HG02885 (cell line): ENCODE data around the gene CEL.

Source experiments
- ATAC-seq: cut with Tn5 transposase; IDR thresholded peaks from one replicate; pipeline ENCODE4 v1.9.1; 2021; ENCODE audit warnings: mild to moderate bottlenecking; ENCODE audit not compliant: unreplicated experiment, poor library complexity

The CEL gene

GRCh38 chr9:133101356-133102189 lies 39.8 kb downstream of the CEL start:
- ATAC-seq, result no peak

- ATAC-seq, result no peak
Observed at GRCh38 chr9:133102190-133103021, 40.6 kb downstream of the CEL start.

GRCh38 chr9:133103183-133103986 lies 41.6 kb downstream of the CEL start:
- no peak for ATAC-seq

- ATAC-seq, result no peak
Observed at GRCh38 chr9:133103987-133104505, 42.3 kb downstream of the CEL start.

DNA sequence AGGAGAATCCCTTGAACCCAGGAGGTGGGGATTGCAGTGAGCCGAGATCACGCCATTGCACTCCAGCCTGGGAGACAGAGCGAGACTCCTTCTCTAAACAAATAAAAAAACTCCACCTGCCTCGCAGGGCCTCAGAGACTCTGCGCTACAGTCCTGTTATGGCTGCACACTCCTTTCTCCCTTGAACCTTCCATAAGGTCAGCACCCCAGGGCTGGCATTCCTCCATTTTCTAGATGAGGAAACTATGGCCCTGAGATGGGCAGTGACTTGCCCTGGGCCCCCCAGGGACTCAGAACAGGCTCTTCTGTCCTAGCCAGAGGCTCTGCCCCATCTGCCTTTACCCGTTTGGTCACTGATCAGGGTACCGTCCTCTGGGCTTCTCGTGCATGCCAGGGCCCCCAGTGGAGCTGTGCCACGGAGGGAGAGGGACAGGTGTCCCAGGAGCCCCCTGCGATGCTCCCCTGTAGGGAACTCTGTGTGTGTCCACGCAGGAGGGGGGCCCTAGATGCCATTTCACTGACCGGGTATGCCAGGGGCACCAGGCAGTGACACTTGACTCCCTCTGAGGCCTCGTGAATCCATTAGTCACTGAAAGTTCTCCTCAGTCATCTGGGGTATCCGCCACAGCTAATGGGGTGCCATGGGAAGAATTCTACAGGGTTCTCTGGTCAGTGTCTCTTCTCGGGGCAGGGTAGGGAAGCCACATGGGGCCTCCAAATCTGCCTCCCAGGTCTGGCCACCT lies 43.1 kb downstream of the CEL start:
- ATAC-seq, result no peak

- ATAC-seq, result no peak
Observed at GRCh38 chr9:133105461-133105770, 43.6 kb downstream of the CEL start.

DNA sequence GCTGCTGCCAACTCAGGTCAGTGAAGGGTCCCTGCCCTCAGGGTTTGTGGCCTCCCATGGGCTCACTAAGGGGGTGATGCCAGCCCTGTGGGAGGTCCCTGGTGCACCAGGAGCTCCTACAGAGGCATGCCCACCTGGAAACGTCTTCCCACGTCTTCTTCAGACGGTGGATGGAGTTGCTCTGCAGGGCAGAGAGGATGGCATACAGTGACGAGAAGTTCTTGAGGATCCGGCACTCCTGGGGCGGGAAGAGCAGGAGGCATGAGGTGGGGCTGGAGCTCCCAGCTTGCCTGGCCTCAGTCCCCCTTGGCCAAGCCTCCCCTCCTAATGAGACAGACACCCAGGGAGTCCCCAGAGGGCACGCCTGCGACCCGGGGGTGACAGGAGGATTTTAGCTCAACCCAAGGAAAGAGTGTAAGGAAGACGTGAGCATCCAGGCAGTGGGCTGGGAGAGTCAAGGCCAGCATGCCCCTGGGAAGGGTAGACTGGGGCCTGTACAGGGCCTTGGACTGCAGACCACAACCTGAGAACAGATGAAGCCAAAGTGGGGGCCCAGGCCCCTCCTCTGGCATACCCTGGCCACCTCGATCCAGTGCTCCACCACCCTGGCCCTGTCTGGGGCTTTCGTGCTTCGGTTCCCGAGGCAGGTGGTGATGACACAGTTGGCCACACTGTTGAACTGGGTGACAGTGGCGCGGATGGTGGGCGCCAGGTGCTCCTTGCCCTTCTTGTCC lies 44.9 kb downstream of the CEL start:
- ATAC-seq, result no peak

GRCh38 chr9:133107245-133107722 lies 45.5 kb downstream of the CEL start:
- no peak for ATAC-seq

- ATAC-seq, result no peak
Observed at GRCh38 chr9:133107961-133108793, 46.4 kb downstream of the CEL start.

- no peak for ATAC-seq
Observed at GRCh38 chr9:133108794-133109641, 47.2 kb downstream of the CEL start.

- ATAC-seq, result no peak
Observed at GRCh38 chr9:133109931-133110650, 48.3 kb downstream of the CEL start.

GRCh38 chr9:133111808-133112662 lies 50.3 kb downstream of the CEL start:
- ATAC-seq, result no peak

- ATAC-seq, result no peak
Observed at GRCh38 chr9:133112663-133113026, 50.9 kb downstream of the CEL start.

GRCh38 chr9:133113163-133113948 lies 51.6 kb downstream of the CEL start:
- no peak for ATAC-seq
